H1 (cell line): ENCODE measurements around the gene OTC.

Source experiments
- CEBPB ChIP-seq: IDR thresholded peaks from 2 replicates; pipeline ENCODE4 v1.6.1; 2012; ENCODE audit warnings: low read depth, low read length
- CTCF ChIP-seq, 3 experiments: IDR thresholded peaks; 1 replicate in 2 of 3; 2 replicates in 1 of 3; pipeline versions ENCODE4 v1.5.1 to v1.6.1; 2011; ENCODE audit warnings: low read length in 3 of 3, mild to moderate bottlenecking in 3 of 3, inconsistent platforms in 2 of 3, low read depth in 1 of 3, moderate library complexity in 1 of 3; ENCODE audit not compliant: insufficient read depth in 1 of 3; ENCODE audit errors: control extremely low read depth in 1 of 3
- EP300 ChIP-seq, 2 experiments: IDR thresholded peaks; 1 replicate in 1 of 2; 2 replicates in 1 of 2; pipeline ENCODE4 v1.6.1; 2011 to 2012; ENCODE audit warnings: low read depth in 2 of 2, low read length in 2 of 2, mild to moderate bottlenecking in 2 of 2, borderline replicate concordance in 1 of 2, inconsistent platforms in 1 of 2, moderate library complexity in 1 of 2

- TF ChIP-seq CTCF (IDR thresholded peaks at IDR 0.05; ENCODE audit: control extremely low read depth in 1 of 3, insufficient read depth in 1 of 3, low read depth in 1 of 3, low read length in 3 of 3) (no peak), CEBPB (no peak), EP300 (IDR thresholded peaks at IDR 0.05; ENCODE audit: borderline replicate concordance in 1 of 2, low read depth in 2 of 2, low read length in 2 of 2) (no peak)
Observed at GRCh38 chrX:38431525-38431924, 79.1 kb downstream of the OTC start.
